Astrocyte of the cerebellum (primary cell): ENCODE results near the gene COL6A3.

ENCODE experiments used
- DNase-seq: peaks from one replicate; pipeline ENCODE4 v3.0.0-alpha.2; 2011; ENCODE audit warnings: low read depth
- H3K4me3 ChIP-seq: 2 replicates; pipeline ENCODE4 v1.5.1; 2011; ENCODE audit warnings: mild to moderate bottlenecking, low read depth, low read length, moderate library complexity
- in situ Hi-C: cut with HindIII; loops from 2 replicates; pipeline ENCODE4 v1.10.0; 2017; ENCODE audit warnings: low sequenced_read_pairs
- TF ChIP-seq, protein P1 (sequence below): IDR thresholded peaks from 2 replicates; pipeline ENCODE4 v1.5.1; 2012; ENCODE audit warnings: low read length, low read depth, moderate library complexity, mild to moderate bottlenecking; ENCODE audit errors: missing control alignments

Gene COL6A3

DNA sequence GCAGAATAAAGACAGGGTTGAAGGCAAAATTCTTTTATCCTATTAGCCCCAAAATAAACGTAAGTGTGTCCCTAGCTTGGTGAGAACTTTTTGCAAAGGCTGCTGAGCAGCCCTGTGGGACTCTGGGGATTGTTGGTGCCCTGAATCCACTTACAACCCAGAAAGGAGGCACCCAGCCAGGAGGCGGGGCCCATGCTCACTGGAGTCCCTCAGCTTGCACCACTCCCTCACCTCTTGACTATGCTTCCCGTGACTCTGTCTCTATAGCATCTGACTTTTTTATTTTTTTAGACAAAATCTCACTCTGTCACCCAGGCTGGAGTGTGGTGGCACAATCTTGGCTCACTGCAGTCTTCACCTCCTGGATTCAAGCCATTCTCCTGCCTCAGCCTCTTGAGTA lies 15.8 kb upstream of the COL6A3 start:
- H3K4me3 ChIP-seq = no peak overlapping the region
- DNase-seq = no peak
- in situ Hi-C loops = loop anchor here (5.0 kb wide), 1 partner anchor 103 kb away; no protein-coding TSS in a partner anchor
- TF ChIP-seq, protein P1, sequence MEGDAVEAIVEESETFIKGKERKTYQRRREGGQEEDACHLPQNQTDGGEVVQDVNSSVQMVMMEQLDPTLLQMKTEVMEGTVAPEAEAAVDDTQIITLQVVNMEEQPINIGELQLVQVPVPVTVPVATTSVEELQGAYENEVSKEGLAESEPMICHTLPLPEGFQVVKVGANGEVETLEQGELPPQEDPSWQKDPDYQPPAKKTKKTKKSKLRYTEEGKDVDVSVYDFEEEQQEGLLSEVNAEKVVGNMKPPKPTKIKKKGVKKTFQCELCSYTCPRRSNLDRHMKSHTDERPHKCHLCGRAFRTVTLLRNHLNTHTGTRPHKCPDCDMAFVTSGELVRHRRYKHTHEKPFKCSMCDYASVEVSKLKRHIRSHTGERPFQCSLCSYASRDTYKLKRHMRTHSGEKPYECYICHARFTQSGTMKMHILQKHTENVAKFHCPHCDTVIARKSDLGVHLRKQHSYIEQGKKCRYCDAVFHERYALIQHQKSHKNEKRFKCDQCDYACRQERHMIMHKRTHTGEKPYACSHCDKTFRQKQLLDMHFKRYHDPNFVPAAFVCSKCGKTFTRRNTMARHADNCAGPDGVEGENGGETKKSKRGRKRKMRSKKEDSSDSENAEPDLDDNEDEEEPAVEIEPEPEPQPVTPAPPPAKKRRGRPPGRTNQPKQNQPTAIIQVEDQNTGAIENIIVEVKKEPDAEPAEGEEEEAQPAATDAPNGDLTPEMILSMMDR = no peak

DNA sequence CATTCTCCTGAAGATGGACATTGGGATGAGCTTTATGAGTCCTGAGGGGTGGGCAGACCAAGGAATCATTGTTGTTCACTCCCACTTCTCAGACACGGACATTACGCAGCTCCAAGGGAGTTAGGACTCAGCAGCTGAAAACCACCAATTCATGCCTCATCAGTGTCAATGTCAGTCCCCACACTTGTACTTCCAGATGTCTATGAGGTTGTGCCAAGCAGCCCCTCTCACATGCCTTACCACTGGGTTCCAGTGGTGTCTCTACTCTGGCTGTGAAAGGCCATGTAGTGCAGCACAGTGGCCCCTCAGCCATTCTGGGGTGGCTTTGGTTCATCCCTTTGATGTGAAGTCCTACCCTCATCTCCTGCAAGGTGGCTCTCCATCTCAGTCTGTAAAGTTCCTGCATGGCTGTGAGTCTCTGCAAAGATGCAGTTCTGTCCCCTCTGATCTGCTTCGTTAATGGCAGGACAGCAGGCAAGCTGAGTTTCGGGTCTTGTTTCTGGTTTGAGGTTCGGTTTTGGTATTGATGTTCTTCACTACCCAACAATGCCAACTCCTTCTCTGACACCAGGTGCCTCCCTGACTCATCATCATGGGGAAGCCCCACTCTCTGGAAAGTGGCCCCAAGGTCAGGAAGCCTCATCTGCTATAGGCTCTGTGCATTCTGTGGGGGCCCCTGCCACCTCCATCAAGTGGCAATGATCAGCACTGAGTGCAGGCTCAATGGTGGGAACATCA lies 14.0 kb upstream of the COL6A3 start:
- TF ChIP-seq, protein P1 = no peak
- in situ Hi-C loops = loop anchor here (5.0 kb wide), 1 partner anchor 104 kb away; no protein-coding TSS in a partner anchor
- no peak for DNase-seq
- H3K4me3 ChIP-seq = no peak overlapping the region

DNA sequence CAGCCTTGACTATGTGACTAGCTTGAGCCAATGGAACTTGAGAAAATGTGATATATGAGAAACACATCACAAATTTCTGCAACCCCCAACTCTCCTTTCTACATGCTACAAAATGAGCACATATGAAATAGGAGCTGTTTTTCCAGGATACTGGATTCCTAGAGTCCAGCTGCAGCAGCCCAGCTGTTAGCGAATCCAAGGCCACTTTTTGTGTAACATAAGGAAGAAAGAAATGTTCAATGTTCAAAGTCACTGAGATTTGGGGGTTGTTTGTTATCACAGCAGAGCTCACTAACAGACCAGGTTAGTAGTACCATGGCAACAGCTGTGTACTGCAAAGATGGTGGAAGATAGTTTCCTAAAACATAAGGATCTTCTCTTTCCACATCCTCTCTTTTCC lies 12.6 kb upstream of the COL6A3 start:
- H3K4me3 ChIP-seq = no peak overlapping the region
- in situ Hi-C loops = loop anchor here (5.0 kb wide), 1 partner anchor 106 kb away; no protein-coding TSS in a partner anchor
- no peak for DNase-seq
- TF ChIP-seq, protein P1 = no peak

DNA sequence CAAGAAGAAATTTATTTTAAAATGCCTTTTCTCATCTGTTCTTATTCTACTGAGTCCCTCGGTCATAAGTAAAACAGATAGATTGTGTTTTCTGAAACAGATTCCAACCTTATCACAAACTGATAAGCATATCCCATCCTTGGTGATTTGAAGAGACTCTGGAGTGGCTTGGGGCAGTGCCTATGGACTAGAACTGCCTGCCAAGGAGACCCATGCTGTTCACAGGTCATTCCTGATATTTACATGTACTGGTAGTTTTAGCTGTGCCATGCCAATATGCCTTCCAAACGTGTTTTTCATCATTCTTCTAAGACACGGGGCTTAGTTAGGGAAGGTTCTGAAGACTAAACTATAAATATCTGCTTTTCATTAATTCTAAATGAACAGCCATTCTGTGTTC lies 11.4 kb upstream of the COL6A3 start:
- H3K4me3 ChIP-seq = no peak overlapping the region
- TF ChIP-seq, protein P1 = no peak
- no peak for DNase-seq
- in situ Hi-C loops = loop anchor here (5.0 kb wide), 1 partner anchor 107 kb away; no protein-coding TSS in a partner anchor

DNA sequence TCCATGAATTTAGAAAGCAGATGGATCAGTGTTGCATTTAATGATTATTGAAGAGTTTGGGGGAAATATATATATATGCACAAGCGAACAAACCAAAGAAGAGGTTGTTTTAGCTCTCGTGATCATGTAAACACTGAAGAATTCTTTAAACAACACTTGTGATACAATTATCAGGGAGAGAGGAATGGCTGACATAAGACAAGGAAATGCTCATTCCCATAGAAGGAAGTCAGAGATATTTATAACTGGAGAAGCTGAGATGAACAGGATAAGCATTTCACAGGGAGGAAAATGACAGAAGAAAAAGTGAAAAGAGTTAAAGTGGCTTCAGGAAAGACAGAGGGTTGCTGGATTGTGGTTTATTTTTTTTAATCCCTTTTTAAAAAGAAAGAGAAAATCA lies 10.6 kb upstream of the COL6A3 start:
- no peak for DNase-seq
- in situ Hi-C loops = no loop called here
- no peak overlapping the region for H3K4me3 ChIP-seq
- TF ChIP-seq, protein P1 = no peak

DNA sequence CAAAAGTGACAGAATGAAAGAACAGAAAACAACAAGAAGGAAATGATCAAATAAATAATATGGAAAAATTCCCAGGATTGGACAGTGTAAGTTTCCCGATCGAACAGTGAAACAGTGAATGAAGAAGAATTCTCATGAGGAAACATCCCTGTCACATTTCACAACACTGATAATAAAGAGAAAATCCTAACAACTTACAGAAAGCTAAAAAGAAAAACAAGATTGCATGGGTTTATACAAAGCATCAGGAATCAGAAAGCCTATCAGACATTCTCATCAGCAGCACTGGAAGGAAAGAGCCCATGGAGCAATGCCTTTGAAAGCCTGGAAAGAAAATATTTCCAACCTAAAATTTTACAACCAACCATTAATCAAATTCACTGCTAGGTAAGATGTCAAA lies 9.9 kb upstream of the COL6A3 start:
- no peak for DNase-seq
- TF ChIP-seq, protein P1 = no peak
- H3K4me3 ChIP-seq = no peak overlapping the region
- in situ Hi-C loops = no loop called here
